ENCODE results near the gene SALL4.
"Not testable (repeated sequence)": the region's sequence is repeated elsewhere in the genome, so short reads cannot be mapped to it uniquely, and the experiment has no call there.

SALL4 gene

DNA sequence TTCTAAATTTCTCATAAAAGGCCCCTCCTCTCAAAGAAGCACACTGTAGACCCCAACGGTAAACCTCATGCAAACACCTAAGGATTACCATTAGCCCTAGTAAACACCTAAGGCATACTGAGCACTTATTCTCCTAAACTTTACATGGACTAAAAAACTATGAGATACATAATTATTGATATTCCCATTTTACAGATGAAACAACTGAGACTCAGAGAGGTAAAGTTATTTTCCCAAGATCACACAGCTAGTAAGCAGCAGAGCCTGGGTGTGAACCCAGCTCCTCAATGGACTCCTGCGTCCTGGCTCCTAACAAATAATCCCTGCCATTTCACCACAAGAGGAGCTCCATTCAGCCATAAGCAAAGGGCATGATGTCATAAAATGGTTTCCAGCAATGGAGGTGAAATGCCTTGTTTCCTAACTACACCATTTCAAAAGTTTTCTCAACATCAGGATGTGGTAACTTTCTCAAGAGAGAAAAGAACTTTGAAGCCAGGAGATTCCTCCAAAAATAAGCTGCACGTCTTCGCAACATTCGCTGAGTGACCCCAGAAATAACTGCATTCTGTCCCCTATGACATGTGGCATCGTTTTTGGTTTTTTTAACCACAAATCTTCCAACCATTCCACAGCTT, 38.2 kb downstream of the SALL4 start:
- peak; percentile 11 for DNase-seq

DNA sequence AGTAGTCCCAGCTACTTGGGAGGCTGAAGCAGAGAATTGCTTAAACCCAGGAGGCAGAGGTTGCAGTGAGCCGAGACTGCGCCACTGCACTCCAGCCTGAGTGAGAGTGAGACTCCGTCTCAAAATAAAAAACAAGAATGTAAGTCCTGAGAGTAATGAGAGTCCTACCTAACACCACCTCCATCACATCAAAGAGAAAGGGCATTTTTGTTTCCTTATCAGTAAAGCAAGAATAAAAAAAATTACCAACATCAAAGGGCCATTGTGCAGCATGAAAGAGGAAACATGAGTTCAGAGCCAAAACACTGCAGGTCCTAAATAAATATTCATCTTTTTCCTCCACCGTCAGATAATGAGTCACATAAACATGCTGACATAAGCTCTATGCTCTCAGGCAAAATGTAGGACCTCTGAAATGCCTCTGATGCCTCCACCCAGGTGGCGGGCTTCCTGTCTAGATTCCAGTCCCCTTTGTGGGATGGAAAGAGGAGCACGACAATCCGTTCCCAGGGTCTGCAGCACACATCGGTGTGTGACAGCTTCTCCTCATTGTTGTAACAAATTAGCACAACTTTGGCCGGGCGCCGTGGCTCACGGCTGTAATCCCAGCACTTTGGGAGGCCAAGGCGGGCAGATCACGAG, 41.3 kb downstream of the SALL4 start:
- DNase-seq = peak; percentile 48

- peak; percentile 65 for DNase-seq
Measured at GRCh38 chr20:51759769-51760510, 42.4 kb downstream of the SALL4 start.

GRCh38 chr20:51758978-51759544, 43.3 kb downstream of the SALL4 start:
- DNase-seq = no peak

- no peak for DNase-seq
Measured at GRCh38 chr20:51757226-51757625, 45.1 kb downstream of the SALL4 start.

GRCh38 chr20:51756653-51757052, 45.7 kb downstream of the SALL4 start:
- DNase-seq = no peak

DNA sequence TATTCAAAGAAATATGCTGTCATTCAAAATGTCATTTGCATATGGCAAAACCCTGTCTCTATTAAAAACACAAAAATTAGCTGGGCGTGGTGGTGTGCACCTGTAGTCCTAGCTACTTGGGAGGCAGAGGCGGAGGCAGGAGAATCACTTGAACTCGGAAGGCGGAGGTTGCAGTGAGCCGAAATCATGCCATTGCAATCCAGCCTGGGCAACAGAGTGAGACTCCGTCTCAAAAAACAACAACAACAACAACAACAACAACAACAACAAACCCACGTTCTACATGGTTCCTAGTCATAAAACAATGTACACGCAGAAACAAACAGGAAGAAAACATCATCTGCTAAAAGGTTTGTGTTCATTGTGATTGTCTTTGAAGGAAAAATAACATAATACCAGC, 49.1 kb downstream of the SALL4 start:
- DNase-seq = not testable (repeated sequence)

DNA sequence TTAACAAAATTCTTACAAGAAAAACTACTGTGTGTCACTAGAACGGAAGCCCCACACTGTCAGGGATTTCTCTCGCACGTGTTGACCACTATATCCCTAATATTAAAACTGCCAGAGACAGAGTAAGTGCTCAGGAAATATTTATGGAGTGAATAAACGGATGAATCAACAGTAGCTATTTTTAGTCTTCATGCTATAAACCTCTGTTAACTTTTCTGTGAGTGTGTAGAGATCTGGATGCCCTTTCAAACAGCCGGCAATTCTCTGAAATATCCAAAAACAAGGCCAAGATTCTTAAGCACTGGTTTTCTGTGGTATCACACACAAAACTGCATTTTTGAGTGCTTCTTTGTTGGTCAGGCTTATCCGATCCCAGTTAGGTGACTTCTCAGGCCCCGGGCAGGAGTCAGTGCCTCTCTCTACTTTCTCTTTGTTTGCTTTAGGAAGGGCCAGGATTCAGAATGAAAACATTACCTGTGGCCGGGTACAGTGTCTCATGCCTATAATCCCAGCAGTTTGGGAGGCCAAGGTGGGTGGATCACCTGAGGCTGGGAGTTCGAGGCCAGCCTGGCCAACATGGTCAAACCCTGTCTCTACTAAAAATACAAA, 49.9 kb downstream of the SALL4 start:
- DNase-seq = peak; percentile 88

GRCh38 chr20:51750770-51751388, 51.4 kb downstream of the SALL4 start:
- DNase-seq = no peak

DNA sequence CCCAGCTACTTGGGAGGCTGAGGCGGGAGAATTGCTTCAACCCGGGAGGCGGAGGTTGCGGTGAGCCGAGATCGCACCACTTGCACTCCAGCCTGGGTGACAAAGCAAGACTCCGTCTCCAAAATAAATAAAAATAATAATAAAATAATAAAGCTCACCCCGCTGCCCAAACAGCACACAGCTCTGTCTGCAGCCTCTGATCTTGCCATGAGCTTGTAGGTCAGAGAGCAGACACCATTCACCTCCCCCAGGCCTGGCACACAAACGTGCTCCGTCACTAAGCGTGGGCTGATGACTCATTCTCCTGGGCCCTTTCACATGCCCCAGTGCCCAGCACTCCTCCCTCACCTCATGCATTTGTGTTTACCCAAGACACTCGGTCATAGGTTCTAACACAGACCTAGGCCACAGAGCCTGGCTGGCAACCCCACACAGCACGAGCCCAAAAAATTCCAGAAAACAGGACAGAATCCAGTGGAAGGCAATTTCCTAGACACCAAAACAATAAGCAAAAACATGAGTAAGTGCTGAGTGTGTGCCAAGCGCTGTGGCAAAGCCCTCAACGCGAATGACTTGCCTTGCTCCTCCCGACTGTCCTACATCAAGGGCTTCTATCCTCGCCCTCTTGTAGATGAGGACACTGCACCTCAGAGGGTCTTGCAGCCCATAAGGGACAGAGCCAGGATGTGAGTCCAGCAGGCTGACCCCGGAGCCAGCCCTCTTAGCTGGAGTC, 52.1 kb downstream of the SALL4 start:
- DNase-seq = peak; percentile 67

DNA sequence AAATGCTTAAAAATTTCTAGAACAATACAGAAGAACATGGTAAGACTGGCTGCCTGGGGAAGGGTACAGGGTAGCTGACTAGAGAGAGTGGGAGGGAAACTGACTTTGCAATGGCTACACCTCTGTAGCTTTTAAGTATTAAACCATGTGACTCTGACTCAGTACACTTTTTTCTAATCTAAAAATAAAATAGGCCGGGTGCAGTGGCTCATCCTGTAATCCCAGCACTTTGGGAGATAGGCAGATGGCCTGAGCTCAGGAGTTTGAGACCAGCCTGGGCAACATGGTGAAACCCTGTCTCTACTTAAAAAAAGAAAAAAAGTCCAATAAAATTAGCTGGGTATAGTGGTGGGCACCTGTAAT, 52.7 kb downstream of the SALL4 start:
- DNase-seq = peak; percentile 40

DNA sequence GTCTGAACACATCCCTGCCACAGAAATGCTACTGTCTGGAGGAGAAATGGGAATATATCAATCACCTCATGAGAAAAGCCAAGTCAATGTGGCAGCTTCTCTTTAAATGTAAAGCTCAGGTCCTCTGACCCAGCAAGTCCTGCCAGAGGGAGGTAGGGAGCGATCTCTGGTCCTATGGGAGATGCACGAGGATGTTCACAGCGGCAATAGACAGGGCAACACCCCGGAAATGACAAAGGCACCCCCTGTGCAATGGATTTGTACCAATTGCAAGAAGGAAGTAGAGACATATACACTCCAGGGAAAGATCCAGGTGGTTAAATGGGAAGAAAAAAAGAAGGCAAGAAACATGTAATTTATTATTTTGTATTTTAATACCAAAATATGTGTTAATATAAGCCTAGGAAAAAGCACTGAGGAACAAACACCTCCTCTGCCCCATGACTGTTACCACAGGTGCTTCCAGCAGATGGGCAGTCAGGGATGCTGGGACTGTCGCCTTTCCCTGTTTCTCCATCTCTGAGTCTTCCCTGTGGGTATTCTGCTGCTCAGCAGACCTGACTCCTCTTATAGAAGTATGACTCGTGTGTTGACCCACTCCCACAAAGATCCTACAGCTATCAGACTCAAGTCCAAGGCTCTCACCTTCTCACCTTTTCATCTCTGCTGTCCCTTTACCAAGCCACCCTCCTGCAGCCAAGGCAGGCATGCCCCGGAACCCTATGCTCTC, 55.0 kb downstream of the SALL4 start:
- DNase-seq = no peak

DNA sequence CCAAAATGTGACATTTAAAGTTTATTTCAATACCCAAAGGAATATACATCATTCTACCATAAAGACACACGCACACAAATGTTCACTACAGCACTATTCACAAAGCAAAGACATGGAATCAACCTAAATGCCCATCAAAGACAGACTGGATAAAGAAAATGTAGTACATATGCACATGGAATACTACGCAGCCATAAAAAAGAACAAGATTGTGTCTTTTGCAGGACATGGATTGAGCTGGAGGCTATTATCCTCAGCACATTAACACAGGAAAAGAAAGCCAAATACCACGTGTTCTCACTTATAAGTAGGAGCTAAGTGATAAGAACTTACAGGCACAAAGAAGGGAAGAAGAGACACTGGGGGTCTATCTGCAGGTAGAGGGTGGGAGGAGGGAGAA, 56.5 kb downstream of the SALL4 start:
- DNase-seq = no peak

- no peak for DNase-seq
Measured at GRCh38 chr20:51740838-51741237, 61.5 kb downstream of the SALL4 start.

DNA sequence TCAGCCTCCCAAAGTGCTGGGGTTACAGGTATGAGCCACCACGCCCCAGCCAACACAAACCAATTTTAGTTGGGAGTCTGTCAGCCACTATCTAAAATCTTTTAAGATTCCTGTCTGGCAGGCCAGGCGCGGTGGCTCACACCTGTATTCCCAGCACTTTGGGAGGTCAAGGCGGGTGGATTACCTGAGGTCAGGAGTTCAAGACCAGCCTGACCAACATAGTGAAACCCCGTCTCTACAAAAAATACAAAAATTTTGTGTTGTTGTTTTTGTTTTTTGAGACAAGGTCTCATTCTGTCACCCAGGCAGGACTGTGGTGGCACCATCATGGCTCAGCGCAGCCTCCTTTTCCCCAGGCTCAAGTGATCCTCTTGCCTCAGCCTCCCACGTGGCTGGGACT, 62.0 kb downstream of the SALL4 start:
- not testable (repeated sequence) for DNase-seq

DNA sequence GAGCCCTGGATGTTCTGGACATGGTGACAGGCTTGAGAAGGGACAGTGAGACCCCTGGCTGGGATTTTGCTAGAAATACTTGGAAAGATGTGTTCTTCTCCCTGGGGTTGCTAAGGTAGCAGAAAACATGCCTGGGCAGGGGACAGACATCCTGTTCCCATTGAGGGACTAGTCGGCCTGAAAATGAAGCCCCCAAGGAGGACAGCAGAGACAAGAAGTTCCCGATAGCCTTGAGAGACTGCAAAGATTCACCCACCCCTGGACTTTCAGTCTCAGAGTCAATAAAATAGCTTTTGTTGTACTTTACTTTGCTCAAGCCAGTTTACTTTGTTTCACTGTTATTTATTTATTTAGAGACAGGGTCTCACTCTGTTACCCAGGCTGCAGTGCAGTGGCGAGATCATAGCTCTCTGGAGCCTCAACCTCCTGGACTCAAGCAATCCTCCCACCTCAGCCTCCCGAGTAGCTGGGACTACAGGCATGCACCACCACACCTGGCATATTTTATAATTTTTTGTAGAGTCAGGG, 62.5 kb downstream of the SALL4 start:
- no peak for DNase-seq

- DNase-seq = no peak
Measured at GRCh38 chr20:51738877-51739447, 63.4 kb downstream of the SALL4 start.

- not testable (repeated sequence) for DNase-seq
Measured at GRCh38 chr20:51738261-51738660, 64.1 kb downstream of the SALL4 start.

- no peak for DNase-seq
Measured at GRCh38 chr20:51736947-51737346, 65.4 kb downstream of the SALL4 start.
